Caki2 (cell line): Measurements from ENCODE around the gene ZBTB16. TPM values are rescaled to one million over a fixed set of nuclear protein-coding genes. Genes with fewer than 3 reads are reported as not detected.
A peak's percentile ranks its signal among the peaks of the same experiment; 100 is the strongest.

Source experiments
- DNase-seq: peaks from one replicate; pipeline ENCODE4 v3.0.0-alpha.2; 2015; ENCODE audit warnings: low read depth
- in situ Hi-C: cut with HindIII; loops from 2 replicates; pipeline ENCODE4 v1.10.0; 2016; ENCODE audit warnings: low sequenced_read_pairs, low pct_unique_long_range_greater_than_20kb, mixed read lengths
- total RNA-seq: library from RNA; depleted of rRNA; stranded (reverse); fragments of >200 nt; shearing (Covaris generic); gene quantifications from 2 replicates; pipeline ENCODE4 v1.2.3, GENCODE V29; 2014; ENCODE audit warnings: low replicate concordance

The ZBTB16 gene
- total RNA-seq, 1 experiment from 2014 or later = not detected

GRCh38 chr11:114250993-114251814 is 191.7 kb downstream of the ZBTB16 start:
- in situ Hi-C loops = no loop called here
- no peak for DNase-seq

DNA sequence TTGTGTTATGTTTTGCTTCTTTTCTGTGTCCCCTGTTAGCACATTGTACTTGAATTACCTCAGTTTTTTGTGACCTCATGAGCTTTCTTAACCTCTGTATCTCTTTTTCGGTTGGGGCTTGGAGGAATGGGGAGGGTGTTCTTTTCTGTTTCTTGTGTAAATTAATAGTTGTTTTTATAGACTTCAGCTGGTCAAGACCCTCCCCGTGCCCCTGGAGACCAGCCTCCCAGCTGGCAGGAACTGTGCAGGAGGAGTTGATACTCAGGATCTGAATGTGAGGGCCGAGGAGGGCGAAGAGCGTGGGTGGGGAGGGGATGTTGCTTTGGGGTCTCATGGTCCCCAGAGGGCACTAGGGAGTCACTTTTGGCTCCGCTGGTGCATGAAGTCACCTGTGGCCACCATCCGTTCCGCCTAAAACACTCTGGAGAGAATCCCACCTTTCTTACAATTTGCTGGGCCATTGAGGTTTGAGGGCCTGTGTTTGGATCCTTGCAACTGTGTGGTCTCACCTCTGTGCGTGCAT is 192.4 kb downstream of the ZBTB16 start:
- in situ Hi-C loops = no loop called here

DNA sequence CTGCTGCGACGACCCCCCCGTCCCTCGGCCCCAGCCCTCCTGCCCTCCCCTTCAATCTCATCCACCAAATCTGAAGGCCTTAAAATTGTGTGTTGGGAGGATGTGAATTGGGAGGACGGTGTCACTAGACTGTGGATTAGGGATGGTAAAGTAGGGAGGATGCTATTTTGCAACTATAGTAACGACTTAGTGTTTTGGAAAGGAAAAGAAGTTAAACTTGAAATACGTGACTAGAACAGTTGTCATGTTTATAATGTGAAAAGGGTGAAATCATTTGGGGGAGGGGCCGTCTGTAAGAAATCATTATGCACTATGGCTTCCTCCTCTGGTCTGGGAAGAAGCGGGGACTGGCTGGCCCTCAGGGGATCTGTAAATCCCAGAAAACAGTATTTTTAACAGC is 193.3 kb downstream of the ZBTB16 start:
- DNase-seq = no peak
- in situ Hi-C loops = no loop called here

More for the DNA sequence above, 192.4 kb downstream of the ZBTB16 start:
- no peak for DNase-seq

DNA sequence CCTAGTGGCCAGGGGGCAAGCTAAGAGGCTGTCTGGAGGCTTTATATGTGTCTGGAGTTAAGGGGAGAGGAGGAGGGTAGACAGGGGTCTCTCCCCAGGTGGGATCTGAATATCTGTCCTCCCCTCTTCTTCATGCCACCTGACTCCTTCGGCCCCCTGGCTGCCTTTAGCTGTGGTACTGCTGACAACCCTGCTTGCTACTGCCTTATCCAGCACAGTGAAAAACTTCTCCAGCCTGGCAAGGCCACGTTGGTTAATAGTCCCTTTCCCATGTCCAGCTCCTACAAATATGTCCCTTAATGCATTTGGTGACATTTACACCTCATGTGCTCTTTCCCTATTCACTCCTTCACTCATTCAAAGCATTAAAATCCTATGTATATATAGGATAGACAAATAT is 194.3 kb downstream of the ZBTB16 start:
- in situ Hi-C loops = no loop called here
- DNase-seq = no peak

GRCh38 chr11:114254571-114255146 is 195.1 kb downstream of the ZBTB16 start:
- no peak for DNase-seq
- in situ Hi-C loops = no loop called here

GRCh38 chr11:114255289-114255688 is 195.8 kb downstream of the ZBTB16 start:
- in situ Hi-C loops = no loop called here
- no peak for DNase-seq

DNA sequence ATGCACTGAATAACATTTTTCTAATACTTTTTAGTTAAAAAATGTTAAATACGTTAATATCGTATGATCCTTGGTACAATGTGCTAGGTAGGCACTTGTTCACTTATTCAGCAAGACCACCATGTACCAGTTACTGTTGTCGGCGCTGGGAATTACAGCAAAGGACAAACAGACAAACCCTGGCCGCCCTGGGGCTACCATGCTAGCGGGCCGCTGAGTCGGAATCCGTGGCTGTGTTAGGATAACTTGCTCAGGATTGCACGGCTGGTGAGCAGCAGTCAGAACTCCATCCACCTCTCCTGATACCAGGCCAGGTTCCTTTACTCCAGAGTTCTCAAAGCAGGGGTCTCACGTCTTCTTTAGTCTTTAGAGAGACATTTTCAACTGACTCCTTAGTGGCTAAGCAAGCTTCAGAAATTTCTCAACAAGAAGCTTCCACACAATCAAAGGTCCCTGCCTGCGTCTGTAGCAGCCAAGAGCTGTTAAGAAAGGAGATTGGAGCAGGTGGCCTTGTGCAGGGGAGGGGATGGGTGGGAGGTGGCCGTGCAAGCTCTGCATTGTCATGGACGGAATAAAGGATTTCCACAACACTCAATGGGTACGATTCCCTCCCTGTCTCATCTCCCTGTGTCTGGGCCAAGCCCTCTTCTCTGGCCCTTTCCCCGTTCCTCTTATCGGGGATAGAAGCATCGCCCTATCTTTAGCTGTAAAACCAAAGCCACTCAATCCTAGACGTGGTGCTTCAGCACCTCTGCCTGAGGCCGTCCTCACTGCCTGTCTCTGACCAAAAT is 196.9 kb downstream of the ZBTB16 start:
- no peak for DNase-seq
- in situ Hi-C loops = no loop called here

GRCh38 chr11:114256967-114257286 is 197.4 kb downstream of the ZBTB16 start:
- in situ Hi-C loops = no loop called here
- DNase-seq = no peak

DNA sequence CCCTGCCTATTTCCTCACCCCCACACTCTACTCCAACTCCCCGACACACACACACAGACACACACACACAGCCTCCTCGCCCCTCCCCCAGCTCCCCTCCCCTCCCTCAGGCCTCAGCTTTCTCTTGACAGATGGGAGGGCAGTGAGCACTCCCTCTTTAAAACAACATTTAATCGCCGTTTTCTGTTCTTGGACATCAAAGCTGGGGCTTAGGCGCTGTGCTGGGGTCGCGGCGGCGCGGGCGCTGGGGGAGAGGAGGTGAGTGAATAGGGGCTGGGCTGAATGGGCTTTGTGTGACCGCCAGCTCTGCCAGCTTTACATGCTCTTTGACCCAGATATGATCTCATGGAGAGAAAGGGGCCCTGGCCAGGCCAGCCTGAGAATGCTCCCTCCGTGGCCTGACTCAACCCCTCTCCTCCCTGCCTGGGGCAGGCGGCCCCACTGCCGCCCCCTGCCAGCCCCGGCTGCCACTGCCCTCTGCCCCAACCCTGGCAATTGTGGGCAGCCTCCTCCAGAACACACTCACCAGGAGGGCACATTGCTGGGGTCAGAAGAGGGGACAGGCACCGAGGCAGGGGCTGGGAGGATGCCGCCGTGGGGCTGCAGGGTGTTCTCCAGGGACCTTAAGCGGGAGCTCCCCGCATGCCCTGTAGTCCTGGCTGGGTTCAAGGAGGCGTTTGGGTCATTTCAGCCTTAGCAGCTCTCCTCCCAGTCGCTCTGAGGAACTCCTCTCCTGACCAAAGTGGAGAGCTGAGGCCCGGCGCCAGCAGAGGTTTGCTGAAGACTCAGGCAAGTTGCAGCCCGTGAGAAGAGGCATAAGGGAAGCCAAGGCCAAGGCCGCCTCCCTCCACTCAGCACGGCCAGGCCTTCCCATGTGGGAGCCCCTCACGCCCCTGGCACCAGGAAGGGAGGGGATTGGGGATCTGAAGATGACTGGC is 198.4 kb downstream of the ZBTB16 start:
- no peak for DNase-seq
- in situ Hi-C loops = no loop called here

- DNase-seq = no peak
- in situ Hi-C loops = no loop called here
Measured at GRCh38 chr11:114258696-114259095, 199.2 kb downstream of the ZBTB16 start.

DNA sequence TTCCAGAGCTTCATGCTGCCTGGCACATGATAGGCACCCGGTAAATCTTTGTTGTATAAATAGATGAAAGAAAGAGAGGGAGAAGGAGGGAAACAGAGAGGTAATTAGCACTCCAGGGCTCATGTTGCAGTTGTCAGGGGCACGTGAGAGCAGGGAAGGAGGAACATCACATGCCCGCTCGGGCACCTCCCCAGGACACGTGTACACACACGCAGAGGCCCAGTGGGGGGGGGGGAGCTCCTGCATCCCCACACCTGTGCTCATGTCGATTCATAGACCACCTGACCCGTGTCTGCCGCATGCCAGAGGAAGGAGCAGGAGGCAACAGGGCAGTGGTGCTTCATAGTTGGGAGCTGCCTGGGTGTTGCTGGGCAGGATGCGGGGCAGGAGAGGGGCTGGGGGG is 199.6 kb downstream of the ZBTB16 start:
- no peak for DNase-seq
- in situ Hi-C loops = no loop called here

DNA sequence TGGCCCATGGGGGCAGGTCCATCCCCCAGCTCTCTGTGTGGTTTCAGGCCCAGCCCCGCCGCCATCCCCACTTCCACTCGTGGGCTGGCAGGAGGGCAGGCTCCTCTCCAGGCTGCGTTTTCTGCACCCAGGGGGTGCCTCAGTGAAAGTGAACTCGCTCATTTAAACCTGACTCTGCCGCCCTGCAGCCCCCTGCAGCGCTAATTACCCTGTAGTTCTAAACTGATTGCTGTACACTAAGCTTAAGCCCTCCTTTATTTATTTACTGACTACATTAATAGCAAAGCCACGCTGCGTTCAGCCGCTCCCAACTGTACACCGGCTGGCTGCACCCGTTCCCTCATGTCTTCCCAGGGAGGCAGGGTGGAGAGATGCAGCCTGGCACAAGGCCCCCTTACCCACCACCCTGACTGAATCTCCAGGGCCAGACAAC is 200.1 kb downstream of the ZBTB16 start:
- DNase-seq = no peak
- in situ Hi-C loops = no loop called here

GRCh38 chr11:114260077-114260476 is 200.6 kb downstream of the ZBTB16 start:
- no peak for DNase-seq
- in situ Hi-C loops = no loop called here

DNA sequence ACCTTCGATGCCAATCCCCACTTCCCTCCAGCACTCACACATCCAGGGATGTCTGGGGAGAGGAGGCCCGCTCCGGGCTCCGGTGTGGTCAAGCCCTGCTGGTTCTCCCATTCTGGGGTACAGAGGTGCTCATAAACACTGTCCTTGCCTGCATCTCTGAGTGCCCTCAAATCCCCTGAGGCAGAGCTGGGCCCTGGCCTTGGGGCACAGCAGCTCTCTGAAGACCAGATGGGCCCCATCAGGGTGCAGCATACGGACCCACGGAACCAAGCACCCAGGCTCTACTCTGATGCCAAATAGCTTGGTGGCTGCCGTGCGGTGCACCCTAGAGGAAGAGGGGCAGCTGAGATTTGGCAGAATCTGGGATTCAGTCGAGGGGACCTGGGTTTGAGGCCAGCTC is 201.0 kb downstream of the ZBTB16 start:
- in situ Hi-C loops = no loop called here

GRCh38 chr11:114261791-114262190 is 202.3 kb downstream of the ZBTB16 start:
- in situ Hi-C loops = no loop called here

More for the DNA sequence above, 201.0 kb downstream of the ZBTB16 start:
- DNase-seq = no peak

GRCh38 chr11:114262681-114263512 is 203.4 kb downstream of the ZBTB16 start:
- peak; percentile 27 for DNase-seq
- in situ Hi-C loops = no loop called here

More at GRCh38 chr11:114261791-114262190, 202.3 kb downstream of the ZBTB16 start:
- DNase-seq = no peak

GRCh38 chr11:114263513-114264170 is 204.1 kb downstream of the ZBTB16 start:
- in situ Hi-C loops = no loop called here
- DNase-seq = no peak
